HG03108 (cell line): ENCODE data around the gene SCTR.

Experiments used
- ATAC-seq: cut with Tn5 transposase; IDR thresholded peaks from one replicate; pipeline ENCODE4 v1.9.1; 2021; ENCODE audit warnings: moderate library complexity; ENCODE audit not compliant: unreplicated experiment

SCTR gene

DNA sequence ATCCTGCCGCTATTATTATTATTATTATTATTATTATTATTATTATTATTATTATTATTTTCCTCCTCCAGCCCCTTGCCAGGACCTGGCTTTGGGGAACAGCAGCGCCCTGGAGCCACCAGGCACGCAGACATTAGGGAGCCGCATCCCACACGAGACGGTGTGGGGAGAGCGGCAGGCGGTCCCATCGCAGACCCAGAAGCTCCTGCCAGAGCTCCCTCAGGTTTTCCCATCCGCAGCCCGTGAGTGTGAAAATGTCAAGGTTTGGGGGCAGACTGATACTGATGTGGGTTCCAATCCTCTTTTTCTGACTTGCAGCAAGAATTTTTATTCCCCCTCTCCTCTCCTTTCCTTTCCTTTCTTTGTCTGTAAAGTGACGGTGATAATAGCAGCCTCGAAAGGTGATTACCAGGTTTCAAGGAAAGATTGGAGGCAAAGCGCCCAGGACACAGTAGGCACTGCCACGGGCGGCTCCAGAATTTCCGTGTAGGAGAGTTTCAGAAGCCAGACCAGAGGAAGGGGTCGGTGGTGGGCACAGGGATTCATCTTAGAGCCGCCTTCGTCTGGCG, 816 bp downstream of the SCTR start:
- no peak for ATAC-seq

DNA sequence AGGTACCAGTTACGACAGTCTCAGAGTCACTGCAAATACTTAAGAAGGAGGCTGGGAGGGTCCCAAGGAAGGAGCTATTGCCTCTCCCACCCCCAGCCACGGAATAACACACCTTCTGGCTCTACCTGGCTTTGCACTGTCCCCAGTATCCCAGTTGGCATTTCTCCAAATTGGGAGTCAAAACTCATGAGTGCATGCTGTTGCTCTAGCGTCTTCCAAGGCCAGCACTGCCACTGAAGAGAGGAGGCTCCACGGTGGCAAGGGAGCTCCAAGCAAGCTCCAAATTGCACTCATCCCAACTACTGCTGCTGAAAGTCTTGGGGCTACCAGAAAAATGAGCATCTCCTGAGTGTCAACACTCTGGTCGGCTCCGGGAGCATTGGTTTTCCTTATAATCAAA, 1.6 kb downstream of the SCTR start:
- ATAC-seq: no peak

GRCh38 chr2:119521433-119522050, 2.7 kb downstream of the SCTR start:
- ATAC-seq: no peak

DNA sequence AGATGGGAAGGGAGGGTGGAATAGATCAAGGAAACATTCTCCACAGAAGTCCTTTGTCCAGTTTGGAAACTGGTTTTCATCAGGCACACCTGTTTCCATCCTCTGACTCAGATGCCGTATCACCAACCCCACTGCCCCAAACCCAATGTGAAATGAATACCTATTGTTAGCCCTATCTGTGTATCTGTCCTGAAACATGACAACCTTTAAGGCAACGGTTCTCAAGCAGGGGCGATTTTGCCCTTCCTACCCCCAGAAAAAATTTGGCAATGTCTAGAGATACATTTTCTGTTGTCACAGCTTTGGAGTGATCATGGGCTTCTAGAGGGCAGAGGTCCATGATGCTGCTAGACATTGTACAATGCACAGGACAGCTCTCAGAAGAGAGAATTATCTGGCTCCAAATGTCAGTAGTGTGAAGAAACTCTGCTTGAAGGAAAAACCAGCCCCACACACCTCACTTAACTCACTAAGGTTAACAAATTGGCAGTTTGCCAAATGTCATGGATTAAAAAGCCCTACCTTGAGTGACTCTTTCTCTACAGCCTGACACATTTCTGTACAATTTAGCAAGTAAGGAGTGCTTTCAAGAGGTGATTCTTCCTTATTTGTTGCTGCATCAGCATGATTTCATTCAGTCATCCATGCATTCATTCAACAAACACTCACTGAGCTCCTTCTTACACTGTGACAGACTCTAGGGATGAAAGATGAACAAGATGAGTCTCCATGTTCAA, 3.4 kb downstream of the SCTR start:
- no peak for ATAC-seq

GRCh38 chr2:119519057-119519408, 5.2 kb downstream of the SCTR start:
- no peak for ATAC-seq

GRCh38 chr2:119518401-119519056, 5.8 kb downstream of the SCTR start:
- ATAC-seq: no peak

- no peak for ATAC-seq
Measured at GRCh38 chr2:119517433-119517832, 6.8 kb downstream of the SCTR start.

DNA sequence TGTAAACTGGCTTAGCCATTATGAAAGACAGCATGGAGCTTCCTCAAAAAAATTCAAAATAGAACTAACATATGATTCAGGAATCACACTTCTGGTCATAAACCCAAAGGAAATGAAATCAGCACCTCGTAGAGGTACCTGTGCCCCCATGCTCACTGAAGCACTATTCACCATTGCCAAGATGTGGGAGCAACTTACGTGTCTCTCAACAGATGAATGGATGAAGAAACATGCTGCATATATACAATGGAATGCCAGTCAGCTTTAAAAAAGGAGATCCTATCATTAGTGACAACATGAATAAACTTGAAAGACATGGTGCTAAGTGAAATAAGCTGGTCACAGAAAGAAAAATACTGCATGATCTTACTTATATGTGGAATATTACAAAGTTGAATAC, 8.2 kb downstream of the SCTR start:
- ATAC-seq: no peak

- ATAC-seq: no peak
Measured at GRCh38 chr2:119513832-119514231, 10.5 kb downstream of the SCTR start.

- no peak for ATAC-seq
Measured at GRCh38 chr2:119512946-119513345, 11.3 kb downstream of the SCTR start.

GRCh38 chr2:119511989-119512388, 12.3 kb downstream of the SCTR start:
- no peak for ATAC-seq

GRCh38 chr2:119508756-119509155, 15.5 kb downstream of the SCTR start:
- no peak for ATAC-seq

- ATAC-seq: no peak
Measured at GRCh38 chr2:119496682-119497081, 27.6 kb downstream of the SCTR start.

DNA sequence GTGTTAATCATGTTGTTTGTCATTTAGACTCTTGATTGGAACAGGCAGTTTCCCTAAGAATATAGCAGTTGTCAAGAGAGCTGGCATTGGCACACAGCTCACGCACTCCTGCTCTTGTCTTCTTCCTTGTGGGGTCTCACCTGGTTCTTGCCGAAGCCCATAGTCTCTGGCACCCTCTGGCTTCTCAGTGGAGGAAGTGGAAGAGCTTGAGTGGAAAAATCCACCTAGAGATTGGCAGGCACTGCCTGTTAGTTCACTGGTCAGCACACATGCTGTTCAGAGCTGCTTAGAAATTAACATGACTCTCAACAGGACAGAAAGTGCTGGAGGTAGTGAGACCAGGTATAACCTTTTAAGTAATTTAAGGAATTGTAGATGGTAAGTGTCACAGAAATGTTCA, 28.3 kb downstream of the SCTR start:
- ATAC-seq: no peak

- no peak for ATAC-seq
Measured at GRCh38 chr2:119494163-119494790, 30.0 kb downstream of the SCTR start.

- ATAC-seq: no peak
Measured at GRCh38 chr2:119491776-119492525, 32.3 kb downstream of the SCTR start.

GRCh38 chr2:119490653-119491195, 33.6 kb downstream of the SCTR start:
- no peak for ATAC-seq

DNA sequence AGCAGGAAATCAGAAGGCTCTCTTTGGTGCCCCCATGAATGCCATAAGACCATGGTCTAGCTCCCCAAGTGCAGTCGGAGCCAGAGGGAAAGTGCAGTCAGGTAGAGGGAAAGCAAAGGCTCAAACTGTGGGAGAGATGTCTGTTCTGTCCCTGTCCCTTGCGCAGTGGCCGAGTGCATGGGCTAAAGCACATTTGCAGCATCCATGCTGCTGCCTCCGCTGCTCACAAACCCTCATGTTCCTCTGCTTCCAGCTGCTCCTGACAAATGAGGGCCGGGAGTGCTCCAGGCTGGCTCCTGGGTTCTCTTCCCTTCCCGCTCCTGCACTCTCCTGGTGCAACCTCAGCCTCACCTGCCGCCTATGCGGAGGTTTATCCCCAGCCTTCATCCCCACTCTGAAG, 34.2 kb downstream of the SCTR start:
- ATAC-seq: no peak

DNA sequence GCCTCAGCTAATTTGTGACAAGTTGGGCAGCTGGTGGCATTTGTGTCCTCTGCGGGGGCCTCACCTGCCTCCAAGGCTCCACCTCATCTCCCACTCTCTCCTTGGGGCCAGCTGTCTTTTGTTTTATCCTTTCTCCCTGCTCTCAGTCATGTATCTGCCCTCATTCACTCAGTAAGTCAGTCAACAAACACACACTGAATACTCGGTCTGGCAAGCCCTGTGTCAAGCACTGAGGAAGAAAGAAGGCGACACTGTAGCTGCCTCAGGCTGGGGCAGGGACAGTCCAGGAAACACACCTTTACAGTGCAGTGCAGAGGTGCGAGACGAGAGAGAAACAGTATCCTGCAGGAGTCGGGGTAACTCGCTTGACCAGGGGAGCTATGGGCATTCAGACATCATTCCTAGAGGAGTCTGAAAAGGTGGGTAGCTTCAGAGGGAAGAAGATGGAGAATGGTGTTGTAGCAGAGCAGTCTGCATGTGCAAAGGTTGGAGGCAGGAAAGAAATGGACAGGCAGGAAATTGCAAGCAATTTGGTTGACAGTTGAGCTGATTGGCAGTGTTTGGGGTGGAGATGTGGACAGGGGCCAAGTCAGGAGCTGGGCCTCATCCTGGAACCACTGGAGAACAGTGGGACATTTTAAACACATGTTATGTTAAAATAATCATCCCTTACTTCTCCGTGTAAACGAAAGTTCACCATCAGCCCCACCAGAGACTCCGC, 34.9 kb downstream of the SCTR start:
- no peak for ATAC-seq
